Mucosa of descending colon (tissue), 3 donors: ENCODE results near the gene FAM171A1. TPM values are rescaled to one million over a fixed set of nuclear protein-coding genes. Genes with fewer than 3 reads are reported as not detected.
A peak's percentile ranks its signal among the peaks of the same experiment; 100 is the strongest.
"Not testable (repeated sequence)": the region's sequence is repeated elsewhere in the genome, so short reads cannot be mapped to it uniquely, and the experiment has no call there.

Experiments used
- ATAC-seq: fragments of 200-7000 bp; cut with Tn5 transposase; one replicate; pipeline ENCODE4 v1.9.1; 2020; ENCODE audit warnings: mild to moderate bottlenecking, moderate library complexity
- DNase-seq, 3 donors: peaks; one replicate each; pipeline ENCODE4 v3.0.0-alpha.2; 2020
- H3K36me3 ChIP-seq: fragments of 200-600 bp; one replicate; pipeline ENCODE4 v1.8.0; 2021; ENCODE audit warnings: low read depth, mild to moderate bottlenecking
- H3K4me1 ChIP-seq: fragments of 200-600 bp; one replicate; pipeline ENCODE4 v1.8.0; 2021; ENCODE audit warnings: low read depth, mild to moderate bottlenecking
- H3K4me3 ChIP-seq: fragments of 200-600 bp; one replicate; pipeline ENCODE4 v1.8.0; 2021; ENCODE audit warnings: mild to moderate bottlenecking
- H3K9me3 ChIP-seq: fragments of 200-600 bp; one replicate; pipeline ENCODE4 v1.8.0; 2021; ENCODE audit warnings: mild to moderate bottlenecking
- CTCF ChIP-seq: fragments of 200-600 bp; IDR thresholded peaks from one replicate; pipeline ENCODE4 v1.8.0; 2022; ENCODE audit warnings: antibody characterized with exemption, mild to moderate bottlenecking
- intact Hi-C, 2 donors: fragments of 100-400 bp; cut with DNase I in 1 of 2; cut with micrococcal nuclease in 1 of 2; formaldehyde crosslinking; loops; one replicate each; pipeline versions ENCODE4 v1.11.0 to v1.11.1; 2022; cut with DNase I, micrococcal nuclease
- total RNA-seq, 3 donors: library from RNA; stranded (reverse); fragmentation: NEBNext Ultra II Directional in 2 of 3; extraction: Animal tissue kit (Norgen Biotek cat#: 25700) in 2 of 3; gene quantifications; one replicate each; pipeline versions ENCODE4 v1.2.1 to v1.2.4, GENCODE V29; 2021 to 2023
- donor health status: DM: no; HTN: no; CAD: no; lungs with moderate emphysema.
- donor health status: DM: no; HTN: no; CAD: no.
- donor health status: DM: no; HTN: yes; CAD: no.

Gene FAM171A1
- total RNA-seq, 3 donors from 2014 or later = 33.7 to 60.7 (median 50.4) TPM

GRCh38 chr10:15334650-15335323 is 36.3 kb downstream of the FAM171A1 start:
- no peak overlapping the region for H3K4me3 ChIP-seq
- peaks cover 46% of the 10 kb centered on the region for H3K4me1 ChIP-seq
- intact Hi-C loops = no loop called here
- ATAC-seq (peak; percentile 8), DNase-seq (peak in 1 of 3 donors; percentile 22)
- no peaks in the 10 kb centered on the region for H3K9me3 ChIP-seq
- TF ChIP-seq CTCF = no peak
- H3K36me3 ChIP-seq = no peaks in the 10 kb centered on the region

GRCh38 chr10:15333909-15334649 is 37.0 kb downstream of the FAM171A1 start:
- ATAC-seq (peak; percentile 75), DNase-seq (peak in 2 of 3 donors; percentile 23 to 48)
- peaks cover 52% of the 10 kb centered on the region for H3K4me1 ChIP-seq

GRCh38 chr10:15333181-15333580 is 37.9 kb downstream of the FAM171A1 start:
- DNase-seq = peak in 1 of 3 donors; percentile 21
- ATAC-seq, H3K36me3 ChIP-seq, H3K4me3 ChIP-seq, H3K9me3 ChIP-seq, intact Hi-C loops: not testable (repeated sequence)
- peaks cover 52% of the 10 kb centered on the region for H3K4me1 ChIP-seq

More at GRCh38 chr10:15333909-15334649, 37.0 kb downstream of the FAM171A1 start:
- no peak for TF ChIP-seq CTCF
- intact Hi-C loops = no loop called here
- H3K4me3 ChIP-seq = no peak overlapping the region
- H3K36me3 ChIP-seq = no peaks in the 10 kb centered on the region
- H3K9me3 ChIP-seq = no peaks in the 10 kb centered on the region

- Histone ChIP-seq H3K4me3 (no peak overlapping the region), H3K4me1 (peaks cover 59% of the 10 kb centered on the region), H3K9me3 (no peaks in the 10 kb centered on the region), H3K36me3 (no peaks in the 10 kb centered on the region)
- DNase-seq (peak in 1 of 3 donors; percentile 79), ATAC-seq (peak; percentile 90)
- intact Hi-C loops = no loop called here
- no peak for TF ChIP-seq CTCF
Measured at GRCh38 chr10:15331461-15331860, 39.6 kb downstream of the FAM171A1 start.

- intact Hi-C loops = no loop called here
- ATAC-seq (peak; percentile 13), DNase-seq (no peak)
- Histone ChIP-seq H3K4me3 (no peak overlapping the region), H3K9me3 (no peaks in the 10 kb centered on the region), H3K36me3 (no peaks in the 10 kb centered on the region), H3K4me1 (peaks cover 43% of the 10 kb centered on the region)
- no peak for TF ChIP-seq CTCF
Measured at GRCh38 chr10:15329437-15329836, 41.7 kb downstream of the FAM171A1 start.

GRCh38 chr10:15325944-15326284 is 45.2 kb downstream of the FAM171A1 start:
- TF ChIP-seq CTCF = no peak
- intact Hi-C loops = no loop called here
- Histone ChIP-seq H3K9me3 (no peaks in the 10 kb centered on the region), H3K36me3 (no peaks in the 10 kb centered on the region), H3K4me1 (peaks cover 33% of the 10 kb centered on the region), H3K4me3 (no peak overlapping the region)
- no peak for ATAC-seq
- no peak for DNase-seq
